GM21423 (cell line): ENCODE measurements around the gene FAM3C.
"Not testable (repeated sequence)": the region's sequence is repeated elsewhere in the genome, so short reads cannot be mapped to it uniquely, and the experiment has no call there.

Source experiments
- ATAC-seq: cut with Tn5 transposase; IDR thresholded peaks from one replicate; pipeline ENCODE4 v1.9.1; 2021; ENCODE audit warnings: mild to moderate bottlenecking, moderate library complexity; ENCODE audit not compliant: unreplicated experiment

FAM3C gene

DNA sequence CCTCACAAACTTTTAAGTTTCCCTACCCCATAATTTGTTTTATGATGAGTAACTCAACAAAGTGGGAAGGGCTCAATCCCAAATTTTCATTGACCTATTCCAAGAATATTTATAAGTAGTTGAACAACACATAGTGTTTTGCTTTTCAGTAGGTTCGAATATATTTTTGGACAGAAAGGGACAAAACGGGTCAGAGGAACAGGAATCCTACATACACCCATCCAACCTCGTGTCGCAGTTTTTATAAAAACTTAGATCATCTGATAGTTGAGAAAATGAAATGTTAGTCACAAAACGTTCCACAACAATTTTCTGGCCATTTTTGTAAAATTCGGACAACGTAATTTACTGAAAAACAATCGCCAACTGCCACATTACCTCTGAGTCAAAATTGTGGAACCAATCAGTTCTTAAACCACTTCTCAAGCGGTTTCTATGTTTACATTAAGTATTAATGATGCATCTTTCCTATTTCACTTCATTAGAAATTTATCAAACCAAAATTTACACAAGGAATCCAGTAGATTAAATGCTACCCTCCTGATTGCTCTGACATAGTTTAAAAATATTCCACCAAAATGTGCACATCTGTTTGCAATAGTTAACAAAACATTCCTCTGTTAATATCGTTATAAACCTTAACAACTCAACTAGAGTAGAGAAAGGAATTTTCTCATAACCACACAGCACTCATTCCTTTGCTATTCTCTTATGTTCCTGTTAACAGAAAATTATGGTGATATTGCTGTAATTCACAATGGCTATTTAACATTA is 61.0 kb downstream of the FAM3C start:
- no peak for ATAC-seq

DNA sequence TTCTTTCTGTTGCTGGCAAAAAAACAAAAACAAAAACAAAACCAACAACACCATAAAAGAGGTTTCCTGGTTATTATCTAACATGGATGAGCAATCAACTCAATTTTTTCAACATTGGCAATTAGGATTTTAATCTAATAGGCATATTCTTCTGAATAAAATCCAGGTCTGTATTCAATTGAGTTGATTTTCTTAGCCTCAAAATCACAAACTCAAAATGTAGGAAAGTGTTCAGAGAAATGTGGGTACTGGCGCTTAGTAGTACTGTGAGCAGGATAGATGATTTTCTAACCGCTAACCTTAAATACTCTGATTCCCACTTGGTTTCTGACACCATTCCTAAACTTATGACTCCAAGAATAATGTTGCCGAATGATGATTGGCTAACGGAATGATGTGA is 61.7 kb downstream of the FAM3C start:
- no peak for ATAC-seq

DNA sequence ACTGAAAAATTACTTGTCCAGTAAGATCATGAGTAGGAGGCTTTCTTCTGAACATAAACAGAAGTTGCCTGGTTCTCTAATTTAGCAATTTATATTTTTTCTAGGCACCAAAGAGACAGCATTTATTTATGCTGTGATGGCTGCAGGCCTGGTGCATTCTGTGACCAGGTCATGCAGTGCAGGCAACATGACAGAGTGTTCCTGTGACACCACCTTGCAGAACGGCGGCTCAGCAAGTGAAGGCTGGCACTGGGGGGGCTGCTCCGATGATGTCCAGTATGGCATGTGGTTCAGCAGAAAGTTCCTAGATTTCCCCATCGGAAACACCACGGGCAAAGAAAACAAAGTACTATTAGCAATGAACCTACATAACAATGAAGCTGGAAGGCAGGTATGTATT is 64.5 kb downstream of the FAM3C start:
- ATAC-seq = no peak

DNA sequence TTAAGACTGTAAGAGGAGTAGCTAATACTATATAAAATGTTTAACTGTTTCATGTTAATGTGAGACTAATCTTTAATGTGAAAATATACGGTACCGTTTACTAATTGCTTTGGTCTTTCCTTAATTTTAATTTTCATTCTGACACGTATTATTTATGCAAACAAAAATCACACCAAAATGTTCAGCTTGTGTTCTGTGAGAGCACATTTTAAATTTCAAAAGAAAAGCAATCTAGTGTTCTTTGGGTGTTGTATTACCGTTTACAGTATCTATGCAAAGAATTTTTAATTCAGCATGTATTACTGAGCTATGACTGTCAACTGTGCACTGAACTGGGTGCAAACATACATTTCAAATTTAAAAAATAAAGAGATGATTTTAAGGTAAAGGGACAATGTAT is 65.1 kb downstream of the FAM3C start:
- ATAC-seq = no peak

DNA sequence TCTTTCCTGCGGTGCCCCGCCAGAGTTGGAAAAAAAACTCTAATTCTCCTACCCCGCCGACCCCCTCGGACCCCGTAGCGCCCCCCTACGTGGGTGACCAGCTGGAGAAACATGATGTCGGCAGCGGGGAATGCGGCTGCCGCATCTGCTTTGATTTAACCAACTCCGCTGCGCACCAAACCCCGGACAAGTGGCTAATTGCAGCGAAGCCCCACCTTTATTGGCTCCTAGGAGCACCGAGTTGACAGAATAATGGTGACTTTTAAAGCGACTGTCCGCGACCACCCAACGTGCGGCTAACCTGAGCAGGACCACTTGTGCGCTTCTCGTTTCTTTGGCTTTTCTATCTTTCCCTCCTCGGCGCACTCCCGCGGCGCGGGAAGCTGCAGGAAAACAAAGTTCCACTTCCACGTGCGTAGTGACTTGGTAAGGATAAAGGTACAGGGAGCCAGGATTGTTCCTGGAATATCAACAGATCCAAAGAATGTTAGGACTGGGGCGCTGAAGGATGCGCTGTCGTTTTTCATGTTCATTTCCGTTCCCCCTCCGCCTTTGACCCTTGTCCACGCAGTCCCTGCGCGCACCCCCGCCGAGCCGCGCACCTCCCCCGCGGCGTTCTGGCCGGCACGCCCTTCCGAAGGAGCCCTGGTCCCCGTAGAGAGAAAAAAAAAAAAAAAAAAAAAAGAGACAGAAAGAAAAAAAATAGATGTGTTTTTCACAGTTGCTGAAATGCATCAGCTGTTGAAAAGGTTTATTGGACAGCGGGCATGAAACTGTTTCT is 65.9 kb downstream of the FAM3C start:
- ATAC-seq = peak; percentile 19

DNA sequence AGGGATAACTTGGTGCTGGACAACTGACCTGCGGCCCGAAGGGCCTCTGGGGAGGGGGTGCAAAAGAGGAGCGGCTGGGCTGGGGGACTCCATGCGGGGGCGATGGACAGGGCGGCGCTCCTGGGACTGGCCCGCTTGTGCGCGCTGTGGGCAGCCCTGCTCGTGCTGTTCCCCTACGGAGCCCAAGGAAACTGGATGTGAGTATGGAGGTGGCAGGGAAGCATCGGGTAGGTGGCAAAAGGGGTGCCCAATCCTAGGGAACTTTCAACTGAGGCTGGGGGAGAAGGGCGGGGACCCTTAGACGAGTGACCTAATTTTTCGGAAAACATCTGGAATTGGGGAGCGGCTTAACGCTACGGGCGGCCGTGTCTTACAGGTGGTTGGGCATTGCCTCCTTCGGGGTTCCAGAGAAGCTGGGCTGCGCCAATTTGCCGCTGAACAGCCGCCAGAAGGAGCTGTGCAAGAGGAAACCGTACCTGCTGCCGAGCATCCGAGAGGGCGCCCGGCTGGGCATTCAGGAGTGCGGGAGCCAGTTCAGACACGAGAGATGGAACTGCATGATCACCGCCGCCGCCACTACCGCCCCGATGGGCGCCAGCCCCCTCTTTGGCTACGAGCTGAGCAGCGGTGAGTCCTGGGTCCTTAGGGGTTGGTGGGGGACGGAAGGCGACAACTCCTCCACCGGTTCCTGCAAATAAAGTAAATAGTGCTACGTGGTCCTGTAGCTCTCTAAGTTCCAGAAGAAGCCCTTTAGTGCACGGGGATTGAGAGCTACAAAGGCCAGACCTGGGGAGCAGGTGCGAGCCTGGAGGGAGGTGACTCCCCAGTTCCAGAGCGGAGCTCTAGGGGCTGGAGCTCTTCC is 66.7 kb downstream of the FAM3C start:
- peak; percentile 52 for ATAC-seq

DNA sequence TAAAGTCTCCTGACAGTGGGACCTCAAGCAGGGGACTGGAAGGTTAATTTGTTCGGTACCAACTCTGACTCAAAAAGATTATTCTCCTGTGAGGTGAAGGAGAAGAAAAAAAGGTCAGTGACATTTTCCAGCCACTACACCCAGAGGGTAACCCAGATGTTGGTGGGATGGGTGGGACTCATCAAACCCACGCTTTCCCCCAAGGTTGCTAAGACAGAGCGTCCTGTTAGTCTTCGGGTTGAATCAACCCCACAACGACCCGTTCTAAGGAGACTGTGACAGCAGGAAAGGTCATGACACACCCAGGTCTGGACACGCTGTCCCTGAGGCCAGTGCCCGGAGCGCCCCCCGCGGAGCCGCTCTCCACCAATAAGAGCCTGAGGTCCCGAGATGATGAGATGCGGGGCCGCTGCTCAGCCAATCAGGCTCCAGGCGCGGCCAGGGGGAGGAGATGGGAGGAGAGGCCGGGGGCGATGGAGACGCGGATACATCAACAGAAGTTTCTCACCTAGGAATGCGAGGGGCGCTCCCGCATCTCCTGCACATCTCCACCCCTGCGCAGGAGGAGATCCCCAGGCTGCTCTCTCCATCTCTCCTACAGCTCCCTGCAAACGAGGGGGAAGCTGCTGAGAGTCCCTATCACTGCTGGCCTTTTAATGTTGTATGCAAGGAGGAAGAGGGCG is 67.5 kb downstream of the FAM3C start, which contains the start of gene WNT16:
TSS of gene WNT16 (plus strand) at position 493 of the 683 bp plus-strand sequence. CDS start 293 bp downstream, outside the sequence.
- ATAC-seq = no peak

DNA sequence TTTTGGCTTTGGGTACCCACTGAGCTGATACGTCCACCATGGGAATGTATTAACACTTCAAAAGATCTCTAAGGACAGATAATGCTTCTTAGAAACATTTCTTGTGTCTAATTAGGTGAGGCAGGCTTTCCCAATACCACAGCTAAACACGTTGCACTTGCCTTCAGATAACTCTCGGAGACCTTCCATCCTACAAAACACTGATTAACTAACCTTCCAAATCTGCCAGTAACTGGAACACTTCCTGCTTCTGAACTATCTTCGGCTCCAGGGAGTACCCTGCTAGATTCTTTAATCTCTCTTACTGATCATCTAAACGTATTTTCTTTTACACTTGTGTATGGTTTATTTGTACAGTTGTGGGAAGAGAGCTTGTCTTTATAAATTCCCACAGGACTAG is 68.4 kb downstream of the FAM3C start:
- no peak for ATAC-seq

DNA sequence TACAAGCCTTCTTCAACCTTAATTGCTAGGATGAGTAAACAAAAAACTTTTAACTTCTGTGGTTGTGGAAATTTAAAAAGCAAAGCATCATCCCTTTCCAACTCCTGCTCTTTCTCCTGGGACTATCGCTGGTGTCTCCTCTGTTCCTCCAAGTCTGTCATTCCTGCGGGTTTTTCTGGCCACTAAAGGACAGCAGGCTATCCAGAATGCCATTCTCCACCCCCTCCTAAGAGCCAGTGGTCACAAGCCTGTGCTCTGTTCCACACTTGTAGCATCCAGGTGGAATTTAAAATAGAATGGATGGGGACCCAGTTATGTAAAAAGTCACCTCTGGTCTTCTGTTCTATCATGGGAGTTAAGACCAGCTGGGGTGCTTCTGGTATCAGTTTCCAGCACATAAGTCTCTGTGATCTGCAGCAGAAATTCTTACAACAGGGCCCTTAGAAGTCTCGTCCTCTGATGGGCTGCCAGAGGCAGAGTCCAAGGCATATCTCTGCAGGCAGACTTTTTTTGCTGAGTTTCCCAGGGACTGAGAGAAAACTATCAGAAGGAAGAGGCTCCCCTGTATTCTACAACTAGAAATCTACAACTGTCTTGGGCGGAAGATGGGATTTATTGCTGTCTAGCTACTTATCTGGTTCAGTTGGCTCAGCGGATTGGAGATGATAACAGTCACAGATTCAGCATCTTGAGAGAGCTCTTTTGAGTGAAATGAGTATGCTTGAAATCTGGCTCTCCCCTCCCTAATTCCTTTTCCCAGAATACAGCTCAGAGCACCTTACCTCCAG is 72.4 kb downstream of the FAM3C start:
- no peak for ATAC-seq

DNA sequence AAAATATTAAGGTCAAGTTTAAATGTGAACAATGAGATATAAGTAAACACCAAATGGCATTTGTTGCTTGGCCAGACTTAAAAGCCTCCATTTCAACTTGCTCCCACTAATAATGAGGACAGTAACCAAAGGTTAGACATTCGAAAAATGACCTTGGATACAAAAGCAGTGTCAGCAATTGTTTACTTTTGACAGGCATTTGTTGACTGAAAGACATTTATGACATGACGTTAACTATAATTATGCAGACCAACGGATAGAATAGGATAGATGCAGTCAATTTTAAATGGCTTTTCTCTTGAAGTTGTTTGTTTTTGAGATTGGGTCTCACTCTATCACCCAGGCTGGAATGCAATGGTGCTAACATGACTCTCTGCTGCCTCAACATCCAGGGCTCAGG is 73.6 kb downstream of the FAM3C start:
- ATAC-seq = no peak

DNA sequence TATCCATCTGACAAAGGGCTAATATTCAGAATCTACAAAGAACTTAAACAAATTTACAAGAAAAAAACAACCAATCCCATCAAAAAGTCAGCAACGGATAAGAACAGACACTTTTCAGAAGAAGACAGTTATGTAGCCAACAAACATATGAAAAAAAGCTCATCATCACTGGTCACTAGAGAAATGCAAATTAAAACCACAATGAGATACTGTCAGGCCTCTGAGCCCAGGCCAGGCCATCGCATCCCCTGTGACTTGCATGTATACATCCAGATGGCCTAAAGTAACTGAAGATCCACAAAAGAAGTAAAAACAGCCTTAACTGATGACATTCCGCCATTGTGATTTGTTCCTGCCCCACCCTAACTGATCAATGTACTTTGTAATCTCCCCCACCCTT is 80.9 kb downstream of the FAM3C start:
- ATAC-seq = not testable (repeated sequence)

DNA sequence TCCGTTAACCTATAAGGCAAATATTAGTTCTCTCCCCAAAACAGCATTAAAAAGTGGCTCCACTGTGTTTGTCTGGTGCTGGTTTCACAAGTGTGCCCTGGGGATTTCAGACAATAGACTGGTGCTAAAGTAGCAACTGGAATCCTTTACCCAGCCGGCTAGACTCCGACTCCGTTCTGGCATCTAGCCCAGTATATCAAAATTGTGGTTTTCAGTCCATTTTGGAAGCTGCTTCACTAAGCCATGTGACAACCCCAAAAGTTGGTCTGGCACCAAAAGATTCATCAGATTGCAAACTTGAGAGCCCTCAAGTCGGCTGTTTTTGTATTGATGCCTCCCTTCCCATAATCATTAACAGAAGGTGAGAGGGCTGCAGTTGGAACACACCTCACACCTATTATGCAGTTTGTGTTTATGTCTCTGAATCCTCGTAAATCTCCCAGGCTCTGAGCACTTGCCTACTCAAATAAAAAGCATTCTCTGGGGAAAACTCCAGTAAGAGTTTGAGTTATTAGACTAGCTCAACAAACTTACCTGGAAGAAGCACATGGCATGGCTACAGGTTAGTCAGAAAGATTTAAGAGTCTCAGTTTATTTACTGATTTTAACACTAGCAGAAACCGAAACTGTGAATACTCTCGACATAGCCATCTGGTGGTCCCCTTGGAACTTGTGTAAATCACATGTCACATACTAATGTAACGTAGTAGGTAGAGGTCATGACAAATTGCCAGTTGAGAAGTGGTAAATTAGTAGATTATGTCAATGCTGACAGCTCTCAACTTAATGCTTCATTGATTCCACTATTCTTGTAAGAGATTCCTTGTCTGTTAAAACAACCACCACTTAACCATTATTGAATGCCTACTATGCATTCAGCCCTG is 82.1 kb downstream of the FAM3C start:
- ATAC-seq = peak; percentile 92

DNA sequence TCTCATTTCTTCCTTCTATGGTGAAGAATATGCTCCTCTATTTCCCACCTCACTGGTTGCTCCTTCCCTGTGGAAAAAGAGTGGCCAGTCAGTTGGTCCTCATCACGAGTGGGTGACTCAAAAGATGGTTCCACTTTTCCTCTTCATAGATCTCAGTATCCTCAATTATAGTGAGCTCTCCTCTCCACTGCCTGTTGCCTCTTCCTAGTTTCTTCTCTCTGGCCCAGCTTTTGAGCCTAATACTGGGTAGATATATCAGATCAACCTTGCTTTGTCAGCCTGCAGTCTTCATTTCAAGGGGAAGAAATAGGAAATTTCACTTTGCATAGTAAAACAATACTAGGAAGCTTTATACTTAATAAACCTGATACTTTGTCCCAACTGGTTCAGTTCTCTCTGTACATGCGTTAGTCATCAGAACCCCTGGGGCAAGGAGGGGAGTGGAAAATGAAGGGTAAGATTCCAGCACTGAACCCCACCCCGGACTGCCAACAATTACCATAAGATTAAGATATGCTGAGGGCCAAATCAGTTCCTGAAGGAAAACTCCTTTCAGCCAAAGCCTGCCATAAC is 82.8 kb downstream of the FAM3C start:
- ATAC-seq = no peak

DNA sequence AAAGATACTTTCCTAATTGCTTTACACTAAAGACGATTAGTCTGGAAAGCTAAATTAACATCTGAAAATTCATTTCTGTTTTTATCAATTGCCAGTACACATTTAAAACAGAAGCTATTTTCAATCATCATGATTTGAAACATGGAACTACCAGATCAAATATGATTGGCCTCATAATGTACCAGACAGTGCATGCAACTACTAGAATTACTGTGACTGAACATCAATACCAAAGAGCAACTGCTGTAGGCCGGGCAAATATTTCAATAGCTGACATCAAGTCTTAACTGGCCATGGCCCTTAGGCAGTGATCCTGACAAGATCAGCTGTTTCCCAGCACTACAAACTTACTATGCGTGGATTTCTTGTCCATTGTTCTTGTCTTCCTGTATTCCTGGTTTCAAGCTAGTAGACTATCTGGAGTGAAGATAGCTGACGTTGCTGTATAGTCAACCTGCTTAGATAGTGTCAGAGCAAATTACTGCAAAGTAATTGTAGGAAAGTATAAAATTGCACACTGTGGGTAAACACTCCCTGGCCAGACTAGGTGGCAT is 89.0 kb downstream of the FAM3C start:
- ATAC-seq = no peak

DNA sequence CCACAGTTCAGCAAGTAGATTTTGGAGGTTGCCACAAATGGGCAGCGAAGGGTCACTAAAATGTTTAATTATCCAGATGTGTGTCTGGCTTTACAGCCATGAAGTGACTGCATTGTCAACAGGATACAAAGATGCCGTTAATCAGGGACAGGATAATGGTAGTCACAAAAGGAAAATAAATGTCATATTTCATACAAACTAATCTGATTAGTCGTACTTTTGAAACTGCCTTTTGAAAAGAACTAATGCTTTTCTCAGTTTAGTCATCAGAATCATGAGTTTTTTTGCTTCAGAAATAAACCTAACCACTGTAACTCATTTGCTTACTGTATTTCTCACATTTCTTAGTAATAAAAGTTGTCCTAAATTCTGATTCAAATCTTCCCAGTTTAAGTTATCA is 89.5 kb downstream of the FAM3C start:
- ATAC-seq = no peak

DNA sequence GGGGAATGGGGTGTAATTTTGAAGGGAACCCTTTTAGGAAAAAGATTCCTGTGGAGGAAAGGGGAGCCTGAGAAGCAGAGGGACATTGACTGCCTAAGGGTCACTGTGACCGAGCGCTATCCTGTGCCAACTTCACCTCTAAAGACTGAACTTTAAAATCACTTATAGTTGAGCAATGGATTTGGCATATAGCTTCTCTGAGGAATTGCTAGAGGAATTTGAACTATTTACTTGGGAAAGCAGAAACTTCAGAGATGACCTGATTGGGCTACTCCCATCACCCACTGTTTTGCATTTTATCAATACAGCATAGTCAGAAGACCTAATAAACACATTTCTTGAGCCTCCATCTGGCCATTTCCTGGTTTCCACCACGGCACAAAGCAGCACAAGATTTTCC is 91.0 kb downstream of the FAM3C start:
- no peak for ATAC-seq

DNA sequence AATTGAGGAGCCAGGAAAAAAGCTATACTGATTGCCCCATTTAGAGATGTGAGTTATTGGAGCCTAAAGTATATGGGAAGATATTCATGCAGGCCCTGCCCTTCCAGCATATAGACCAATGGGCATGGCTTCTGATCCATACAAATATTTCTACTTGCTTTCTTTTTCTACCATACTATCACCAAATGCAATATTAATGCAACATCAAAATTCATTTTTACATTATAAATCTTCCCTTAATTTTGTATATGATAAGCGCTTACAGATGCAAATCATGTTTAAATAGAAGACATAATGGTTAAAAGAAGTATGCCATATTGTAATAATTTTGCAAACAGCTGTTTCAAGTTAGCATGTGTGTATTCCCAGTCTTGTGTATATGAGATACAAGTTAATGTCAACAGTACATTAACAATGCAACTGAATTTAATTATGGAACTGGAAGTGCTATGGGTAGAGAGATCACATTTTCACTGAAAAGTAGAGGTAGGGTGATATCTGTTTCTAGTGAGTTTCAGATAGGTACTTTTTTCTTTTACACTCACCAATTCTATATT is 91.9 kb downstream of the FAM3C start:
- no peak for ATAC-seq
